H1 (cell line): Measurements from ENCODE around the gene RBMS1.
"Not testable (repeated sequence)": the region's sequence is repeated elsewhere in the genome, so short reads cannot be mapped to it uniquely, and the experiment has no call there.

Source experiments
- CBX5 ChIP-seq: fragments of 300-800, 300-1000 bp; sonication (generic); IDR thresholded peaks from 2 replicates; pipeline ENCODE4 v1.7.1; 2016; ENCODE audit warnings: antibody characterized with exemption, low read length, low read depth
- CTCF ChIP-seq, 3 experiments: IDR thresholded peaks; 1 replicate in 2 of 3; 2 replicates in 1 of 3; pipeline versions ENCODE4 v1.5.1 to v1.6.1; 2011; ENCODE audit warnings: low read length in 3 of 3, mild to moderate bottlenecking in 3 of 3, inconsistent platforms in 2 of 3, low read depth in 1 of 3, moderate library complexity in 1 of 3; ENCODE audit not compliant: insufficient read depth in 1 of 3; ENCODE audit errors: control extremely low read depth in 1 of 3
- EP300 ChIP-seq, 2 experiments: IDR thresholded peaks; 1 replicate in 1 of 2; 2 replicates in 1 of 2; pipeline ENCODE4 v1.6.1; 2011 to 2012; ENCODE audit warnings: low read depth in 2 of 2, low read length in 2 of 2, mild to moderate bottlenecking in 2 of 2, borderline replicate concordance in 1 of 2, inconsistent platforms in 1 of 2, moderate library complexity in 1 of 2
- EZH2 ChIP-seq: fragments of 200-600 bp; sonication (generic); IDR thresholded peaks from 2 replicates; pipeline ENCODE4 v1.7.1; 2012; ENCODE audit warnings: low read depth, mild to moderate bottlenecking, moderate library complexity, low read length, inconsistent platforms; ENCODE audit not compliant: severe bottlenecking
- GTF2F1 ChIP-seq: IDR thresholded peaks from 2 replicates; pipeline ENCODE4 v1.6.1; 2012; ENCODE audit warnings: low read depth, low read length, improper control_type of control experiment, borderline replicate concordance
- POLR2AphosphoS5 ChIP-seq: IDR thresholded peaks from 2 replicates; pipeline ENCODE4 v1.6.1; 2011; ENCODE audit warnings: low read depth, low read length
- SP1 ChIP-seq: IDR thresholded peaks from 2 replicates; pipeline ENCODE4 v1.6.1; 2011; ENCODE audit warnings: low read depth, low read length
- SUZ12 ChIP-seq: fragments of 200-600 bp; sonication (generic); IDR thresholded peaks from 2 replicates; pipeline ENCODE4 v1.6.1; 2012; ENCODE audit warnings: mild to moderate bottlenecking, inconsistent platforms, low read length, moderate library complexity, mixed read lengths
- TAF1 ChIP-seq: IDR thresholded peaks from 2 replicates; pipeline ENCODE4 v1.6.1; 2011; ENCODE audit warnings: mild to moderate bottlenecking, low read depth, low read length
- YY1 ChIP-seq: IDR thresholded peaks from 2 replicates; pipeline ENCODE4 v1.6.1; 2011; ENCODE audit warnings: low read depth, mild to moderate bottlenecking, low read length

- TF ChIP-seq EZH2; YY1; CTCF (IDR thresholded peaks at IDR 0.05; ENCODE audit: control extremely low read depth in 1 of 3, insufficient read depth in 1 of 3, low read depth in 1 of 3, low read length in 3 of 3); TAF1; SP1; EP300 (IDR thresholded peaks at IDR 0.05; ENCODE audit: borderline replicate concordance in 1 of 2, low read depth in 2 of 2, low read length in 2 of 2); CBX5; SUZ12; GTF2F1; POLR2AphosphoS5: not testable (repeated sequence)
These were observed 54.6 kb downstream of the RBMS1 start for GRCh38 chr2:160439038-160439437.
